B cell (primary cell): Measurements from ENCODE around the gene LAMC3. TPM values are rescaled to one million over a fixed set of nuclear protein-coding genes. Genes with fewer than 3 reads are reported as not detected.

Experiments
- ATAC-seq: fragments of 200-7000 bp; cut with Tn5 transposase; one replicate; pipeline ENCODE4 v1.10.0; 2021; ENCODE audit warnings: low read depth, mild to moderate bottlenecking, moderate number of reproducible peaks, moderate library complexity
- CTCF ChIA-PET: fragments of 350-600 bp; sonication (Branson Sonifier 250); formaldehyde crosslinking; loops from one replicate; lab custom pipeline; 2021; ENCODE audit warnings: antibody characterized with exemption, inconsistent platforms; lab: Charles Lee
- POLR2A ChIA-PET: fragments of 350-600 bp; sonication (Branson Sonifier 250); formaldehyde crosslinking; loops from one replicate; lab custom pipeline; 2021; ENCODE audit warnings: antibody characterized with exemption; lab: Charles Lee
- DNase-seq: peaks from one replicate; pipeline ENCODE4 v3.0.0; 2013
- H2AFZ ChIP-seq: 2 replicates; pipeline ENCODE4 v1.6.1; 2012; ENCODE audit warnings: mild to moderate bottlenecking, low read depth, low read length; ENCODE audit not compliant: insufficient read depth, poor library complexity, severe bottlenecking
- H3K27ac ChIP-seq, 2 donors: 1 replicate in 1 of 2; 2 replicates in 1 of 2; pipeline ENCODE4 v1.5.1; 2012 to 2013; ENCODE audit warnings: low read length in 2 of 2, mild to moderate bottlenecking in 2 of 2, moderate library complexity in 1 of 2
- H3K27me3 ChIP-seq, 4 experiments: fragments of 200-600 bp in 1 of 4; sonication (generic) in 1 of 4; replicated peaks in 1 of 4; 1 replicate in 2 of 4; 2 replicates in 2 of 4; pipeline versions ENCODE4 v1.6.1 to v1.7.0; 2013 to 2016; ENCODE audit warnings: low read length in 3 of 4, mild to moderate bottlenecking in 2 of 4, mixed read lengths in 1 of 4, moderate library complexity in 1 of 4; ENCODE audit not compliant: insufficient read depth in 4 of 4, control insufficient read depth in 3 of 4; ENCODE audit errors: control extremely low read depth in 1 of 4
- H3K36me3 ChIP-seq, 2 experiments: replicated peaks in 1 of 2; 1 replicate in 1 of 2; 2 replicates in 1 of 2; pipeline versions ENCODE4 v1.6.1 to v1.7.1; 2013; ENCODE audit warnings: low read length in 1 of 2; ENCODE audit not compliant: insufficient read depth in 2 of 2, control insufficient read depth in 1 of 2; ENCODE audit errors: control extremely low read depth in 1 of 2, extremely low read depth in 1 of 2
- H3K4me1 ChIP-seq, 2 donors: fragments of 200-600 bp in 1 of 2; sonication (generic) in 1 of 2; 1 replicate in 1 of 2; 2 replicates in 1 of 2; pipeline versions ENCODE4 v1.5.1 to v1.6.1; 2013 to 2017; ENCODE audit warnings: low read length in 2 of 2; ENCODE audit not compliant: control insufficient read depth in 2 of 2, insufficient read depth in 2 of 2
- H3K4me2 ChIP-seq: replicated peaks from 2 replicates; pipeline ENCODE3; 2012; ENCODE audit warnings: mild to moderate bottlenecking, low read depth, low read length; ENCODE audit not compliant: poor library complexity, severe bottlenecking
- H3K4me3 ChIP-seq, 5 experiments: fragments of 200-600 bp in 1 of 5; sonication (generic) in 1 of 5; 1 replicate in 3 of 5; 2 replicates in 2 of 5; pipeline versions ENCODE4 v1.5.1 to v1.7.0; 2011 to 2016; ENCODE audit warnings: low read length in 4 of 5, mild to moderate bottlenecking in 4 of 5, low read depth in 2 of 5, control low read depth in 1 of 5, moderate library complexity in 1 of 5; ENCODE audit not compliant: insufficient read depth in 1 of 5; ENCODE audit errors: control extremely low read depth in 1 of 5, extremely low read depth in 1 of 5
- H3K79me2 ChIP-seq: fragments of 200-600 bp; sonication (generic); one replicate; pipeline ENCODE4 v1.6.0; 2016; ENCODE audit warnings: low read length; ENCODE audit not compliant: control insufficient read depth, insufficient read depth
- H3K9ac ChIP-seq: fragments of 200-600 bp; sonication (generic); 2 replicates; pipeline ENCODE4 v1.6.1; 2017; ENCODE audit warnings: mild to moderate bottlenecking, low read length, moderate library complexity
- H3K9me3 ChIP-seq, 3 donors: one replicate each; pipeline versions ENCODE4 v1.6.1 to v1.7.1; 2013; ENCODE audit warnings: low read length in 2 of 3; ENCODE audit not compliant: control insufficient read depth in 2 of 3, insufficient read depth in 1 of 3; ENCODE audit errors: control extremely low read depth in 1 of 3
- H4K20me1 ChIP-seq: 2 replicates; pipeline ENCODE4 v1.6.0; 2012; ENCODE audit warnings: mild to moderate bottlenecking, low read length; ENCODE audit not compliant: insufficient read depth, control insufficient read depth, poor library complexity, severe bottlenecking
- H3K27ac Mint-ChIP-seq: one replicate; pipeline ENCODE4 v1.8.0; 2021; ENCODE audit warnings: mixed read lengths
- H3K27me3 Mint-ChIP-seq: one replicate; pipeline ENCODE4 v1.8.0; 2021; ENCODE audit warnings: mixed read lengths
- H3K4me1 Mint-ChIP-seq: one replicate; pipeline ENCODE4 v1.8.0; 2021; ENCODE audit warnings: mixed read lengths
- H3K4me3 Mint-ChIP-seq: one replicate; pipeline ENCODE4 v1.8.0; 2021; ENCODE audit warnings: mixed read lengths
- H3K9me3 Mint-ChIP-seq: one replicate; pipeline ENCODE4 v1.8.0; 2022; ENCODE audit warnings: mixed read lengths; ENCODE audit not compliant: insufficient read depth
- EZH2 ChIP-seq: IDR thresholded peaks from 2 replicates; pipeline ENCODE4 v1.6.1; 2012; ENCODE audit warnings: borderline replicate concordance, low read depth, mild to moderate bottlenecking, moderate library complexity, low read length; ENCODE audit not compliant: insufficient read depth, poor library complexity, severe bottlenecking
- WGBS: methylation state at CpG from one replicate; pipeline ENCODE4 v1.1.5; 2013; ENCODE audit warnings: missing lambda C conversion rate; ENCODE audit not compliant: insufficient coverage; 5-methylcytosine and 5-hydroxymethylcytosine counted together
- intact Hi-C: fragments of 100-400 bp; cut with micrococcal nuclease; formaldehyde crosslinking; loops from one replicate; pipeline ENCODE4 v1.10.0; 2022
- polyA plus RNA-seq: library from polyadenylated mRNA; depleted of rRNA; stranded (reverse); fragments of >200 nt; gene quantifications from 2 replicates; pipeline ENCODE4 v1.2.3, GENCODE V29; 2012
- total RNA-seq, 2 donors: library from RNA; stranded (reverse); fragments of 120-200 nt in 1 of 2; gene quantifications; 1 replicate in 1 of 2; 2 replicates in 1 of 2; pipeline versions ENCODE4 v1.2.3 to v1.2.4, GENCODE V29; 2013 to 2022
- TF ChIP-seq, protein P1 (sequence below): fragments of 200-600 bp; IDR thresholded peaks from one replicate; pipeline ENCODE4 v1.8.0; 2022; ENCODE audit warnings: antibody characterized with exemption, mild to moderate bottlenecking

LAMC3 gene
- total and polyA plus RNA-seq, 2 donors (not counting 1 experiment from before 2014, with no cell fraction given): 0.25 to 0.45 TPM

- Mint-ChIP-seq H3K27ac (no peak overlapping the region), H3K4me3 (no peak overlapping the region), H3K9me3 (no peaks in the 10 kb centered on the region), H3K4me1 (no peaks in the 10 kb centered on the region), H3K27me3 (peaks cover 11% of the 10 kb centered on the region)
- CTCF ChIA-PET: no interaction called here
- Histone ChIP-seq H3K4me3 (no peak overlapping the region), H3K36me3 (no peaks in the 10 kb centered on the region), H2AFZ (no peak overlapping the region), H3K27ac (no peak overlapping the region), H3K9ac (no peak overlapping the region), H4K20me1 (no peaks in the 10 kb centered on the region), H3K79me2 (no peaks in the 10 kb centered on the region), H3K27me3 (peaks cover 0 to 5% (median 0%) of the 10 kb centered on the region in 4 experiments), H3K4me1 (no peaks in the 10 kb centered on the region), H3K9me3 (no peaks in the 10 kb centered on the region), H3K4me2 (no peak overlapping the region)
- intact Hi-C loops: no loop called here
- POLR2A ChIA-PET: no interaction called here
- TF ChIP-seq, protein P1, sequence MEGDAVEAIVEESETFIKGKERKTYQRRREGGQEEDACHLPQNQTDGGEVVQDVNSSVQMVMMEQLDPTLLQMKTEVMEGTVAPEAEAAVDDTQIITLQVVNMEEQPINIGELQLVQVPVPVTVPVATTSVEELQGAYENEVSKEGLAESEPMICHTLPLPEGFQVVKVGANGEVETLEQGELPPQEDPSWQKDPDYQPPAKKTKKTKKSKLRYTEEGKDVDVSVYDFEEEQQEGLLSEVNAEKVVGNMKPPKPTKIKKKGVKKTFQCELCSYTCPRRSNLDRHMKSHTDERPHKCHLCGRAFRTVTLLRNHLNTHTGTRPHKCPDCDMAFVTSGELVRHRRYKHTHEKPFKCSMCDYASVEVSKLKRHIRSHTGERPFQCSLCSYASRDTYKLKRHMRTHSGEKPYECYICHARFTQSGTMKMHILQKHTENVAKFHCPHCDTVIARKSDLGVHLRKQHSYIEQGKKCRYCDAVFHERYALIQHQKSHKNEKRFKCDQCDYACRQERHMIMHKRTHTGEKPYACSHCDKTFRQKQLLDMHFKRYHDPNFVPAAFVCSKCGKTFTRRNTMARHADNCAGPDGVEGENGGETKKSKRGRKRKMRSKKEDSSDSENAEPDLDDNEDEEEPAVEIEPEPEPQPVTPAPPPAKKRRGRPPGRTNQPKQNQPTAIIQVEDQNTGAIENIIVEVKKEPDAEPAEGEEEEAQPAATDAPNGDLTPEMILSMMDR: no peak
- no peak for TF ChIP-seq EZH2
- no peak for ATAC-seq
- no peak for DNase-seq
- 90% methylated on average over 5 of the region's 9 CpGs for WGBS
Observed at GRCh38 chr9:131103024-131103423, 94.0 kb downstream of the LAMC3 start.

GRCh38 chr9:131103535-131103934, 94.6 kb downstream of the LAMC3 start:
- H3K9ac ChIP-seq: no peak overlapping the region
- WGBS: 90% methylated on average over 2 of the region's 3 CpGs

More at GRCh38 chr9:131103535-131103934, 94.6 kb downstream of the LAMC3 start:
- no peak overlapping the region for H3K4me2 ChIP-seq
- H3K27ac ChIP-seq: no peak overlapping the region
- no peak overlapping the region for H3K4me3 ChIP-seq
- H3K9me3 ChIP-seq: no peaks in the 10 kb centered on the region
- H3K4me1 Mint-ChIP-seq: no peaks in the 10 kb centered on the region
- no peaks in the 10 kb centered on the region for H3K27me3 ChIP-seq
- H3K4me1 ChIP-seq: no peaks in the 10 kb centered on the region
- H3K4me3 Mint-ChIP-seq: no peak overlapping the region
- H3K36me3 ChIP-seq: no peaks in the 10 kb centered on the region
- H4K20me1 ChIP-seq: no peaks in the 10 kb centered on the region
- H3K27ac Mint-ChIP-seq: no peak overlapping the region
- DNase-seq (no peak), ATAC-seq (no peak)
- intact Hi-C loops: no loop called here
- no peaks in the 10 kb centered on the region for H3K9me3 Mint-ChIP-seq
- CTCF ChIA-PET: no interaction called here
- no peak overlapping the region for H2AFZ ChIP-seq
- TF ChIP-seq, protein P1: no peak
- TF ChIP-seq EZH2: no peak
- POLR2A ChIA-PET: no interaction called here
- peaks cover 11% of the 10 kb centered on the region for H3K27me3 Mint-ChIP-seq
- no peaks in the 10 kb centered on the region for H3K79me2 ChIP-seq
